ENCODE results near the gene NAV1.

The NAV1 gene

DNA sequence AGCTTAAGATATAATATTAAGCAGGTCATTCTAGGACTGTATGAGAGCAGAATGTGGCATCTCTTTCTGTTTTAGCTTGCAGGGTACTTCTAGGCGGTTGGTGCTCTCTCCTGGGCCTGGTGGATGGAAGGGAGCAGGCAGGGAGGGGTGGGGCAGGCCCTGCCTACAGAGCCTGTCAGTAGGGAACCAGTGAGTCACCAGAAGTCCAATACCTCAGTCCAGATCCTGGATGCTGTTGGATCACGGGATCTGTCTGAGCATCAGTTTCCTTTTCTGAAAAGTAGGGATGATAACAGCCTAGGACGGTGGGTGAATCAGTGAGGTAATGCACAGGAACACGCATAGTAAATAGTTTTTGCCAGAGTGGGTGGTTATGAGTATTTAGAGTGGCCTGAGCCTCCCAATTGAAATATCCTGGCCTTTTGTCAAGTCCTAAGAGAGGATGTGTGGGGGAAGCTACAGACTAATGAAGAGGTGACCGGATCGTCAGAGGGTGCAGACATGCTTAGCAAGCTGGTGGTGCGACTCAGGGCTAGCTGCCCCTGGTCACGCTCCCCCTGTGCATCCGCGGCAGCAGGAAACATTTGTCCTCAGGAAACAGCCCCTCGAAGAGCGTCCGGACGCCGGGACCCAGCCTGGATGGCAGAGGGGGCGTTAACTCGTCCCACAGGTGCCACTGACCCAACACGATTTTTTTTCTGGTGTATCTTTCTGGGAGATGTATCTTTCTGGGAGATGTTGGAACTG lies 23.9 kb downstream of the NAV1 start:
- peak; percentile 80 for ATAC-seq
- TF ChIP-seq PPARA (CRISPR knock-in tag; IDR thresholded peaks at IDR 0.05; ENCODE audit: borderline replicate concordance) = no peak
- no peak for TF ChIP-seq ZNF565 (CRISPR knock-in tag; conservative IDR thresholded peaks at IDR 0.05; ENCODE audit: low read depth)
- TF ChIP-seq GLIS3 (CRISPR knock-in tag; IDR thresholded peaks at IDR 0.05) = no peak
- TF ChIP-seq POU6F1 (CRISPR knock-in tag; IDR thresholded peaks at IDR 0.05; ENCODE audit: borderline replicate concordance, low read depth) = no peak
- TF ChIP-seq ZFP3 (CRISPR knock-in tag; IDR thresholded peaks at IDR 0.05) = no peak
- TF ChIP-seq ZFP30 (CRISPR knock-in tag; IDR thresholded peaks at IDR 0.05) = no peak
- TF ChIP-seq ISL1 (CRISPR knock-in tag; IDR thresholded peaks at IDR 0.05) = no peak
- no peak for TF ChIP-seq CSRNP3 (CRISPR knock-in tag; IDR thresholded peaks at IDR 0.05)
- no peak for TF ChIP-seq BACH2 (CRISPR knock-in tag; IDR thresholded peaks at IDR 0.05; ENCODE audit: borderline replicate concordance)
- TF ChIP-seq TSHZ2 (CRISPR knock-in tag; IDR thresholded peaks at IDR 0.05) = no peak
- TF ChIP-seq TCF4 (CRISPR knock-in tag; IDR thresholded peaks at IDR 0.05; ENCODE audit: borderline replicate concordance) = no peak
- TF ChIP-seq, protein P1, sequence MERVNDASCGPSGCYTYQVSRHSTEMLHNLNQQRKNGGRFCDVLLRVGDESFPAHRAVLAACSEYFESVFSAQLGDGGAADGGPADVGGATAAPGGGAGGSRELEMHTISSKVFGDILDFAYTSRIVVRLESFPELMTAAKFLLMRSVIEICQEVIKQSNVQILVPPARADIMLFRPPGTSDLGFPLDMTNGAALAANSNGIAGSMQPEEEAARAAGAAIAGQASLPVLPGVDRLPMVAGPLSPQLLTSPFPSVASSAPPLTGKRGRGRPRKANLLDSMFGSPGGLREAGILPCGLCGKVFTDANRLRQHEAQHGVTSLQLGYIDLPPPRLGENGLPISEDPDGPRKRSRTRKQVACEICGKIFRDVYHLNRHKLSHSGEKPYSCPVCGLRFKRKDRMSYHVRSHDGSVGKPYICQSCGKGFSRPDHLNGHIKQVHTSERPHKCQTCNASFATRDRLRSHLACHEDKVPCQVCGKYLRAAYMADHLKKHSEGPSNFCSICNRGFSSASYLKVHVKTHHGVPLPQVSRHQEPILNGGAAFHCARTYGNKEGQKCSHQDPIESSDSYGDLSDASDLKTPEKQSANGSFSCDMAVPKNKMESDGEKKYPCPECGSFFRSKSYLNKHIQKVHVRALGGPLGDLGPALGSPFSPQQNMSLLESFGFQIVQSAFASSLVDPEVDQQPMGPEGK (CRISPR knock-in tag; IDR thresholded peaks at IDR 0.05; ENCODE audit: borderline replicate concordance) = no peak
- no peak for TF ChIP-seq RARB (CRISPR knock-in tag; IDR thresholded peaks at IDR 0.05)

- no peak for TF ChIP-seq SNAI2 (CRISPR knock-in tag; IDR thresholded peaks at IDR 0.05)
- ATAC-seq = no peak
Observed at GRCh38 chr1:201563406-201563780, 24.5 kb downstream of the NAV1 start.

- no peak for ATAC-seq
- TF ChIP-seq ZNF70 (CRISPR knock-in tag; IDR thresholded peaks at IDR 0.05) (no peak), ISL1 (CRISPR knock-in tag; IDR thresholded peaks at IDR 0.05) (no peak), ZFP30 (CRISPR knock-in tag; IDR thresholded peaks at IDR 0.05) (no peak), CSRNP3 (CRISPR knock-in tag; IDR thresholded peaks at IDR 0.05) (no peak), SNAI2 (CRISPR knock-in tag; IDR thresholded peaks at IDR 0.05) (no peak), TSHZ2 (CRISPR knock-in tag; IDR thresholded peaks at IDR 0.05) (no peak), POU6F1 (CRISPR knock-in tag; IDR thresholded peaks at IDR 0.05; ENCODE audit: borderline replicate concordance, low read depth) (no peak), ZNF565 (CRISPR knock-in tag; conservative IDR thresholded peaks at IDR 0.05; ENCODE audit: low read depth) (no peak), CSDC2 (CRISPR knock-in tag; IDR thresholded peaks at IDR 0.05) (no peak), TCF4 (CRISPR knock-in tag; IDR thresholded peaks at IDR 0.05; ENCODE audit: borderline replicate concordance) (no peak), PPARA (CRISPR knock-in tag; IDR thresholded peaks at IDR 0.05; ENCODE audit: borderline replicate concordance) (no peak), GLIS3 (CRISPR knock-in tag; IDR thresholded peaks at IDR 0.05) (no peak)
- TF ChIP-seq, protein P2, sequence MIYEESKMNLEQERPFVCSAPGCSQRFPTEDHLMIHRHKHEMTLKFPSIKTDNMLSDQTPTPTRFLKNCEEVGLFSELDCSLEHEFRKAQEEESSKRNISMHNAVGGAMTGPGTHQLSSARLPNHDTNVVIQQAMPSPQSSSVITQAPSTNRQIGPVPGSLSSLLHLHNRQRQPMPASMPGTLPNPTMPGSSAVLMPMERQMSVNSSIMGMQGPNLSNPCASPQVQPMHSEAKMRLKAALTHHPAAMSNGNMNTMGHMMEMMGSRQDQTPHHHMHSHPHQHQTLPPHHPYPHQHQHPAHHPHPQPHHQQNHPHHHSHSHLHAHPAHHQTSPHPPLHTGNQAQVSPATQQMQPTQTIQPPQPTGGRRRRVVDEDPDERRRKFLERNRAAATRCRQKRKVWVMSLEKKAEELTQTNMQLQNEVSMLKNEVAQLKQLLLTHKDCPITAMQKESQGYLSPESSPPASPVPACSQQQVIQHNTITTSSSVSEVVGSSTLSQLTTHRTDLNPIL (CRISPR knock-in tag; IDR thresholded peaks at IDR 0.05; ENCODE audit: low read depth) = no peak
- TF ChIP-seq, protein P1 (CRISPR knock-in tag; IDR thresholded peaks at IDR 0.05; ENCODE audit: borderline replicate concordance) = no peak
Observed at GRCh38 chr1:201563941-201564340, 25.0 kb downstream of the NAV1 start.
